CD1c-positive myeloid dendritic cell (primary cell): ENCODE measurements around the gene ANK2.

Experiments
- DNase-seq: peaks from one replicate; pipeline ENCODE4 v3.0.0-alpha.2; 2016; ENCODE audit errors: extremely low spot score

ANK2 gene

DNA sequence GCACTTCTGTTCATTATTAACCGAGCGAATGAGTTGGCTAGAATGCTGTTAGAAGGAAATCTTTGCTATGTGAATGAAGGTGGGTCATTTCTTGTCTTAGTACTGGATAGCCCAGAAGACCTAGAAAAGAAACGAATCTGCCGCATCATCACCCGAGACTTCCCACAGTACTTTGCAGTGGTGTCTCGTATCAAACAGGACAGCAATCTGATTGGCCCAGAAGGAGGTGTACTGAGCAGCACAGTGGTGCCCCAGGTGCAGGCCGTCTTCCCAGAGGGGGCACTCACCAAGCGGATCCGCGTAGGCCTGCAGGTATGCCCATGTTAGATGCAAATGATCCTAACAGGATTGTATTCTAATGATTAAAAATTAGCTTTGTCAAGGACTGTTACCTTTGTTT lies 286.3 kb downstream of the ANK2 start:
- no peak for DNase-seq

DNA sequence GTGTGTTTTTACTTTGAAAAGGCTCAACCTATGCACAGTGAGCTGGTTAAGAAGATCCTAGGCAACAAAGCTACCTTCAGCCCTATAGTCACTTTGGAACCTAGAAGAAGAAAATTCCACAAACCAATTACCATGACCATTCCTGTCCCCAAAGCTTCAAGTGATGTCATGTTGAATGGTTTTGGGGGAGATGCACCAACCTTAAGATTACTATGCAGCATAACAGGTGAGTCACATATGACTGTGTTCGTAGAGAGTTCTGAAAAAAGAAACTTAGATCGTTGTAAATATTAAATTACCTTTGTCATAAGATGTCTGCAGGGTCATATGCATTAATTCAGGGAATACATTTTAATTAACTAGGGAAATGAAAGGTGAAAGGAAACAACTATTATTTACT lies 287.1 kb downstream of the ANK2 start:
- no peak for DNase-seq

DNA sequence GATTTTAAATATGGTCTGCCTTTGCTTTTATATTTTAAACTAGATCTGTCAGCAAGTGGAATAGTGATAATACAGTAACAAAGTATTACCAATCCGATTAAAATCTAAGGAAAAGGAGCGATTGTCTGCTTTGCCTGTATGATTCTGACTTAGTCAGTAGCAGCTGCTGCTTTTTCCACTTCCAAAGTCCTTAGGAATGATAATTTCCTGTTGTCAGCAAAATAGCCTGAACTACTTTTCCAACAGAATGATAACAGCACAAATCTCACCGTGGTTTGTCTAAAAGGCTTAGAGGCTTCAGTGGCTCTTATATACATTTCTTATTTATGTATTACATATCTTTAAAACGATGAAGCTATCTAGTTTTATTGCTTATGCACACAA lies 290.0 kb downstream of the ANK2 start:
- DNase-seq, result no peak

DNA sequence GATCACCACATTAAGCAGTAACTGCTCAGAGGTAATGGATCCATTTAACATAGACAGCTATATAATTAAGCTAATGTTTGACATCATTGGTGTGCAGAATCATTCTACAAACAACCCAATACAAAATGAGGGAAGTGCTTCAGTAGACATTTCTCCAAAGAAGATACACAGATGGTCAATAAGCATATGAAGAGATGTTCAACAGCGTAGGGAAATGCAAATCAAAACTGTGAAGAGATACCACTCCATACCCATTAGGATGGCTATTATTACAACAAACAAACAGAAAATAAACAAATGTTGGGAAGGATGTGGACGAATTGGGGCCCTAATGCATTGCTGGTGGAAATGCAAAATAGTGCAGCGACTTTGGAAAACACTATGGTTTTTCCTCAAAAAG lies 294.6 kb downstream of the ANK2 start:
- DNase-seq, result no peak

DNA sequence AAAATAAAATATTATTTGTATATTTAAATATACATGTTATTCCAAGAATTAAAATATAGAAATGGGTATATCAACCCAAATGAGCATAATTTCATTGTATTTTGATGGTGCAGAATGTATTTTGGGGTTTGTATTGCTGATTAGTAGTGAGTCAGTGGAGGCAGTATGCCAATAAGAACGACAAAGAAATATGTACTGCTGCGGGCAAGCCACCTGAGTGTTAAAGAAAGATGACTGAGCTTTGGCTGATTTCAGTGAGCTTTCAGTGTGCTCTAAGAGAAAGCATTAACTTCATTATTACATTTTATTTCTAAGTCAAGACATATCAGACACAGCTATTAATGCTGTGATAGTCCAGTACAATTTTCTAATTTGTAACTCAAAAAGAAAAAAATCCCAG lies 297.8 kb downstream of the ANK2 start:
- no peak for DNase-seq

DNA sequence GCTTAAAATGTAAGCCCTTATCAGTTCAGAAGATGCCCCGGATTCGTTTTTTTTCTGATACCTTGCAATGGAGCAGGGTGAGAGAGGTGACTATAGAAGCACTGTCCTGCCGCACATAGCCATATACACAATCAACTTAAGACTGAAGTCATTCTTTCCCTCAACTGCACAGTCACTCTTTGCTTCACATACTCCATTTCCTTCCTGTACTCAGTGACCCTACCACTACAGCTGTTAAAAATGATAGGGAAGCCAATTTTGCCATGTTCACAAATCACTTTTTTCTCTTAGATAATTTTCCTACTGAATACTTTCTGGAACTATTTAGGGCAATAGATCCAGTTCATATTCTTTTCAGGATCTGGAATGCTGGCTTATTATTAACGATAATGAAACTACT lies 300.0 kb downstream of the ANK2 start:
- no peak for DNase-seq

DNA sequence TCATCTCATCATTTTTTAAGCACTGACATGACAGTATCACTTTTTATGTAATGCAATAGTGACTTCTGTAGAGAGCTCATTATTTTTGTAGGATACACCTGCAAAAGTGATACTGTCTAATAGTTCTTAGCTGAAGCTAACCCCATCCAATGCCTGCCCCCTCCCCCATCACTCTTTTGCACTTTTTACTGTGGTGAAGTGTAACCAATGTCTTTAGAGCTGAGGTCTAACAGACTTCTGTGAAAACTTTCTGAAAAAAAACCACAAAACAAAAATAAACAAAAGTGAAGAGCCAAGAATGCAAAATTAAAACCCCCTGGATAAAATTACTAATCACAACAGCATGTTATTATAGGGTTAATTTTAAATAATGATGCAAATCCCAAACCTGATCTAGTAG lies 301.1 kb downstream of the ANK2 start:
- DNase-seq, result no peak

DNA sequence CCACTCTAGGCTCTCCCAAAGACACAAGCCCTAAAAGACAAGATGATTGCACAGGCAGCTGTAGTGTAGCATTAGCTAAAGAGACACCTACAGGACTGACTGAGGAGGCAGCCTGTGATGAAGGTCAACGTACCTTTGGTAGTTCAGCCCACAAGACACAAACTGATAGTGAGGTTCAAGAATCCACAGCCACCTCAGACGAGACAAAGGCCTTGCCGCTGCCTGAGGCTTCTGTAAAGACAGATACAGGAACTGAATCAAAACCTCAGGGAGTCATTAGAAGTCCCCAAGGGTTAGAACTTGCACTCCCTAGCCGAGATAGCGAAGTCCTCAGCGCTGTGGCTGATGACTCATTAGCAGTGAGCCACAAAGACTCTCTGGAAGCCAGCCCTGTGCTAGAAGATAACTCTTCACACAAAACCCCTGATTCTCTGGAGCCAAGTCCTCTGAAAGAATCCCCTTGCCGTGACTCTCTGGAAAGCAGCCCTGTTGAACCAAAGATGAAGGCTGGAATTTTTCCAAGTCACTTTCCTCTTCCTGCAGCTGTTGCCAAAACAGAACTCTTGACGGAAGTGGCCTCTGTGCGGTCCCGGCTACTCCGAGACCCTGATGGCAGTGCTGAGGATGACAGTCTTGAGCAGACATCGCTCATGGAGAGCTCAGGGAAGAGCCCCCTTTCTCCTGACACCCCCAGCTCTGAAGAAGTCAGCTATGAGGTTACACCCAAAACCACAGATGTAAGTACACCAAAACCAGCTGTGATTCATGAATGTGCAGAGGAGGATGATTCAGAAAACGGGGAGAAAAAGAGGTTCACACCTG lies 306.3 kb downstream of the ANK2 start:
- peak; percentile 41 for DNase-seq

DNA sequence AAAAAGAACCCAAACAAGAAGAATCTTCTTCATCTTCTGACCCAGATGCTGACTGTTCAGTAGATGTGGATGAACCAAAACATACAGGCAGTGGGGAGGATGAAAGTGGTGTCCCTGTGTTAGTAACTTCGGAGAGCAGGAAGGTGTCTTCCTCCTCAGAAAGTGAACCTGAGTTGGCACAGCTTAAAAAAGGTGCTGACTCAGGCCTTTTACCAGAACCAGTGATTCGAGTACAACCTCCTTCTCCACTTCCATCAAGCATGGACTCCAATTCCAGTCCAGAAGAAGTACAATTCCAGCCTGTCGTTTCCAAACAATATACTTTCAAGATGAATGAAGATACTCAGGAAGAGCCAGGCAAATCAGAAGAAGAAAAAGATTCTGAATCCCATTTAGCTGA lies 307.0 kb downstream of the ANK2 start:
- no peak for DNase-seq

DNA sequence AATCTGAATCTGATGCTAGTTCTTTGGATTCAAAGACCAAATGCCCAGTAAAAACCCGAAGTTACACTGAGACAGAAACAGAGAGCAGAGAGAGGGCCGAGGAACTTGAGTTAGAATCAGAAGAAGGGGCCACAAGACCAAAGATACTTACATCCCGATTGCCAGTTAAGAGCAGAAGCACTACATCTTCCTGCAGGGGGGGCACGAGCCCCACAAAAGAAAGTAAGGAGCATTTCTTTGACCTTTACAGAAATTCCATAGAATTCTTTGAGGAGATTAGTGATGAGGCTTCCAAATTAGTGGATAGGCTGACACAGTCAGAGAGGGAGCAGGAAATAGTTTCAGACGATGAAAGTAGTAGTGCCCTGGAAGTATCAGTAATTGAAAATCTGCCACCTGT lies 309.3 kb downstream of the ANK2 start:
- DNase-seq, result no peak

DNA sequence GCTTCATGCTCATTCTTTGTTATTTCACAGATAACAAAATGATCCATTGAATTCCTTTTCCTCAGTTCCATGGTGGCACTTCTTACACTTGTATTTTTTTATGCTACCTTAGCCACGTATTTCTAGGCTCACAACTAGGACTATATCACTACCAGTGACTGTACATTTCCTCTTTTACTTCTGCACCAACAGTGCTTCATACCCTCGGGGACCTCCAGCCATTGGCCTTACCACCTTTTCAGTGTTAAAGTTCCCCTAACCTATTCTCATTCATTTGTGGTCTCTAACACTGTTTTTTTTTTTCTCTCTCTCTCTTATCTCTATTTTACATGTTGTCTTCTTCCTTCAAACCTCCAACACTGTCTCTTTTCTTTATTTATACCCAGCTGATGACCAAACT lies 315.9 kb downstream of the ANK2 start:
- no peak for DNase-seq

DNA sequence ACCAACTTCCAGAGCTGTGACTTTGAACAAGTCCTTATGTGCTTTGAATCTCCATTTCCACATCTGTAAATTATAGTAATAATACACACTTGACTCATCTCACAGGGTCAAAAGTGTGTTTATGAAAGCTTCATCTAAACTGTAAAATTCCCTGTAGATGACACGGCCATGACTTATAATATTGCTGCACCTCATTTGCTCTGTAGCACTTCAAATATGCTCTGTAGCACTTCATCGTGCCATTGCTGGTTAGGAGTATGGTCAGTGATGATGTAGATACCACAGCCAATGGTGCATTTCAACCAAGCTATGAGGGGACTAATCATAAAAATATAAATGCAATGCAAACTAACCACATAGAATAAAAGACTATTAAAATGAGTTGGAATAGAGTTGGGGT lies 318.6 kb downstream of the ANK2 start:
- no peak for DNase-seq

DNA sequence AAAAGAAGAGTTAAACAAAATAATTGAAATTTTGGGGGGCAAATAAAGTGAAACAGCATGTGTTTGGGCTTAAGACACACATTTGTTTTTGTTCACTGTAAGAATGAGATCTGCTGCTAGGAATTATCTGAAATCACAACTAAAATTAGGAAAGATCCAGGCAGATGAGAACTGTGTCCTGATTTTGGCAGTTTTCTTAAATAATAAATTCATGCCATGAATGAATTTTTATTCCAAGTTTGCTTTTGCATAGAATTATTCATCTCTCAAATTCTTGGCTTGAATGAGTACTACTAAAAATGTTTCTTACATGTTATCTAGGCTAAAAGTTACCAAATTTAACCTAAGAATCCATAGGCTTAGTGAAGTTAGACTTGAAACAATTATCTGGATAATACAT lies 321.7 kb downstream of the ANK2 start:
- no peak for DNase-seq

DNA sequence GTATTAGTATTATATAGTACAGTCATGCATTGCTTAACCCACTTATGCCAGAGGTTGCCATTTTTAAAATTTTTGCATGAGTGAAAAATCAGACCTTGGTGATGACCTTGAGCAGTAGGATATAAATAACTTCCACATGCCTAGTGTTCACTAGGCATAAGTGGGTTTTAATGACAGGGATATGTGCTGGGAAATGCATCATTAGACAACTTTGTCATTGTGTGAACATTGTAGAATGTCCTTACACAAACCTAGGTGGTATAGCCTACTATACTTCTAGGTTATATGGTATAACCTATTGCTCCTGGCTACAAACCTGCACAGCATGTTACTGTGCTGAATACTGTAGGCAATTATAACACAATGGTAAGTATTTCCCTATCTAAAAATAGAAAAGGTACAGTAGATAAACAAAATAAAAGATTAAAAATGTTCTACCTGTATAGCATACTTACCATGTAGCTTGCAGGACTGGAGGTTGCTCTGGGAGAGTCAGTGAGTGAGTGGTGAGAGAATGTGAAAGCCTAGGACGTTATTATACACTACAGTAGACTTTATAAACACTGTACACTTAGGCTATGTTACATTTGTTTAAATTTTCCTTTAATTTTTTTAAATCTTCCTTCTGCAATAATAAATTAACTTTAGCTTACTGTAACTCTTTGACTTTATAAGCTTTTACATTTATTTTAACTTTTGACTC lies 326.7 kb downstream of the ANK2 start:
- DNase-seq, result no peak

DNA sequence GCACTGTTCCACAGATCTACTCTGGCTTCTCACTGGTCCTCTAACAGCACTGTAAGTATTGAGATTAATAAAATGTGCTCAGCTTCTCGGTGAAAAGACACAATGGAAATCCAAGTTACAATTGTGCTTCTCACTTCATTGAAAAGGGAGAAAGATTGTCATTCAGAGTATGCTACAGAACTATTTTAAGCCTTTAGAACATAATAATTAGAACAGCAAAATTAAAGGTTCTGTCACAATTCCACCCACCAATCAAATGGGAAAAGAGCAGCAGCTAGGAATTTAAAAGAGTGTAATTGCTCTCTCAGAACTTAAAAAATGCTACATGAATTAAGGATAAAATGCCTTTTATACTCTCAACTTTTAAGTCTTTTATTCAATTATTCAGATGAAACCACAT lies 329.4 kb downstream of the ANK2 start:
- no peak for DNase-seq

DNA sequence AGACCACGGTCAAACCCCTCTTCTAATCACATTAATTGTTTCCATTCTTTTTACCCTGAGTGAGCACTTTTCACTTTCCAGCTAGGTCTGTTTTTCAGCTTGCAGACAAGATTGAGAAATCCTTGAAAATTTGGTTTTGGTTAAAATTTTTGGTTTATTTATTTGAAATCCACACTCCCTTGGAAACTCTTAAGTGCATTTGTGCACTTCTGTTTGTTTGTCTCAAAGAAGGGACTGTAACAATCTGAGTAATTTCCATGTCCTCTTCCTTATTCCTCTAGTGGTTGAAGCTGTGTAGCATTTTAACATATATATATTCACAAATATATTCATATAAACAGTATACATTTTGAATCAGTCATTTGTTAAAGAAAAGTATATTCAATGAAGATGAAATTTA lies 333.3 kb downstream of the ANK2 start:
- DNase-seq, result no peak

DNA sequence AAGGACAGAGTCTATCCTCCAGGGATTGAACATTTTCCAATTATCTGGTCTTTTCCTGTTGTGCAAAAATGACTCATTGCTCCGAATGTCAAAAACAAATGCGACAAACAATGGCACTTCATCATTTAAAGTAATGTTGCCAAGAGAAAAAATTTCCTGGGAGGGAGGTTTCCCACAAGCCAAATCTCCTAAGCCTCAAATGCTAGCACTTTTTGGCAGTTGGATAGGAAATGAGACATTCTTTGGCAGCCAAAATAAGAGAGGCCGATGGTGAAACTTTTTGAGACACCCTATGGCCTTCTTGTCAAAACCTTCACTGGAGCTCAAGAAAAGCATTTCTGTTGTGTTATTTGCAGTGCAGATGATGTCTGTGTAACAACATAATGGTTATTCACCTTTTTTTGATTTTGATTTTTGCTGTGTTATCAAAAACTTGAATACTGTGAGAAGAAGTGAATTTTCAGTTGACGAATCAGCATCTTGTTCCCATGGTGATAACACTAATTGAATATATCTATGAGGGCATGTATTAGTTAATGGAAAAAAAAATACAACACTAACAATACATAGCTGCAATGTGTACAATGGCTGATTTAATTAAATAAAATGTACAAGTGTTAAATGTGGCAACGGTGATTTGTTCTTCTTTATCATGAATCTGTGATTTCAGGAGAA lies 333.8 kb downstream of the ANK2 start:
- DNase-seq, result no peak

DNA sequence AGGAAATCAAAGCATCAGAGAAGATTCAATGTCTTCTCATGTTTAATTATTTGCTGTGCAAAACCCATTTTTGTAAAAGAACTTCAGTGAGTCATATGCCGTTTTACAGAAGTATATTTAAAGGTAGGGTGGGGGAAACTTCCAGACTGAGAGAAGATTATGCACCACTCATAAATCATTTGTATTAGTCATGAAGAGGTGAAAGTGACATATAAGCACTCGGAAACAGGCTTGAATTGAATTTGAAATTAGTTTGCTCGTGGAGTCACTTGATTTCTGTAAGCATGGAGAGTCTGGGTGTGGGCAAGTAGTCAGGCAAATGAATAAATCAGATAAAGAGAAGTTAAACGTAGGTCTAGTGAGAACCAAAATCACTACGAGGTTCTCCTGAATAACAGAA lies 335.1 kb downstream of the ANK2 start:
- no peak for DNase-seq

DNA sequence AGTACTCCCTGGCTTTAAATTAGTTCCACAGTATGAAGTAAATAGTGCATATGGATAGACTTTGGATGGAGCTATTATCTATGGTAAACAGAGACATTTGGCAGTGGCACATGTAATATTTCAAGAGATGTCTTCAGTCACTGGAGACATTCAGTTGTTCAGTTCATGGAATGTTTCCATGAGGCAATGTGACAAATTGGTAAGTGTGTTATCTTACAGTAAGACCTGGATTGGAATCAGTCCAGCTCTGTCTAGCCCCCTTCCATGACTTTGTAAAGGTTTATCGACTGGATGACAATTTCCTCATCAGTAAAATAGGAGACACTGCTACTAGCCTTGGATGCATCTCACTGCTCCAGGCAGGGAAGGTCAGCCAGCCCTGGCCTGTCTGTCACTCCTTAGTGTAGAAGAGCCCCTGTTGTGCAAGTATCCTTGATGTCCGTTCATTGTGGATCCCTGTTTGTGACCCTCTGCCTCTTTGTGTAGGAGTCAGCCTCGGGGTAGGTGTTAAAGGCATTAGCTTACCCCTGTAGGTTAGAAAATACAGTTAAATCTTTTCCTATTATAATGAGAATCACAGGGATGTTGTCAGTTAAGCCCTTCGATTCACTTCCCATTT lies 335.9 kb downstream of the ANK2 start:
- DNase-seq, result no peak

DNA sequence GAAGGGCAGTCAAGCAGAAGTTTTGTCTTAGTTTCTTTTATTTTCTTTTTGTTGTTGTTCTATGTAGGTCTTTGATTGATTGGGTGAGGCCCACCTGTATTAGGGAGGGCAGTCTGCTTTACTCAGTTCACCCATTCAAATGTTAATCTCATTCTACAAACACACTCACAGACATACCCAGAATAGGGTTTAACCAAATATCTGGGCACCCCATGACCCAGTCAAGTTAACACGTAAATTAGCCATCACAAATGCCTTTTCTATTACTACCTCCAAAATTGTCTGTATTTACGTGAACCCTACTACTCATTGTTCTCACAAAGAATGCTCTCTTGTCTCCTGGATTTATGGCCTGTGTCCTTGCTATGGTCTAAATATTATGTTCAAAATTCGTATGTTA lies 339.7 kb downstream of the ANK2 start:
- DNase-seq, result no peak

DNA sequence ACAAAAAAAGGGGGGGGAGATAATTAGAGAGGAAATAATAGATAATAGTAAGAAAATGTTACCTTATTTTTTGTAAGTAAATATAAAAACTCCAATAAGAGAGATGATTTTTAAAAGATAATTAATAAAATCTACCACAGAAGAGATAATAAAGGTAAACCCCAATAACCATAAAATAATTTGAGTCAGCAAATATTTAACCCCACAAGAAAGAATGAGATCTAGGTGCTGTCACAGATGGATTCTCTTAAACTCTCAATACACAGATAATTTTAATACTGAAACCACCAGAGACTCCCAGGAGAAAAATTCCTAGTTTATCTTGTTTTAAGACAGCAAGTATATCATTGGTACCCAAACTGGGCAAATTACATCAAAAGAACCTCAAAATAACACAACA lies 341.4 kb downstream of the ANK2 start:
- no peak for DNase-seq

DNA sequence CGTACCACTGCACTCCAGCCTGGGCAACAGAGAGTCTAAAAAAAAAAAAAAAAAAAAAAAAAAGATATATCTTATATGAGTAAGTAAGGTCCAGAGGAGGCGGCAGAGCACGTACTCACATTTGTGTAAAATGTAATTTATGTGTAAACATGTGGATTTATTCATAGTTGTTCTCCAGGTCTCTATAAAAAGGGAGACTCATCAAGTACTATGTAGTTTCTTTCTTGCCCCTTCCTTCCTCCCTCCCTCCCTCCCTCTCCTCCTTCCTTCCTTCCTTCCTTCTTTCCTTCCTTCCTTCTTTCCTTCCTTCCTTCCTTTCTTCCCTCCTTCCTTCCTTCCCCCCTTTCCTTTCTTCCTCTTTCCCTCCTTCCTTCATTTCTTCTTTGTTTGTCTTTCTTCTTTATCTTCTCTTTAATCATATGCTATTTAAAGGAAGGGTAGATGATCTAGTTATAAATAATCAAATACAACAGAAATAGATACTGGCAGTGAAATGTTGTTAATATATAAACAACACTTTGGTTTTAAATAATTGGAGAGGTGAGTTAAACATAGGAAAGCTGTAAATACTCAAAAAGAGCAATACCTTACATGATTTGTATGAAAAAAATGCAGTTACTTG lies 344.8 kb downstream of the ANK2 start:
- DNase-seq, result no peak
